ENCODE measurements around the gene RPTOR.

The RPTOR gene

DNA sequence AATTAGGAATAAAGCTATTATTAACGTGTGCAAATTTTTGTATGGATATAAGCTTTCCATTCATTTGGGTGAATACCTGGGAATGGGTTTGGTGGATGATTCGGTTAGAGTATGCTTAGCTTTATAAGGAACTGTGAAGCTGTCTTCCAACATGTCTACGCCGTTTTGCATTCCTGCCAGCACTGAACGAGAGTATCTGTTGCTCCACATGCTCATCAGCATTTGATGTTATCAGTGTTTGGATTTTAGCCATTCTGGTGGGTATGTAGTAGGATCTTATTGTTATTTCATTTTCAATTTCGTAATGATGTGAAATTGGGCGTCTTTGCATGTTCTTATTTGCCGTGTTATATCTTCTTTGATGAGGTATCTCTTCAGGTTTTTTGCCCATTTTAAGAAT, 168.0 kb downstream of the RPTOR start:
- no peak for DNase-seq (ENCODE audit: low spot score)
- in situ Hi-C loops (cut with MboI; ENCODE audit: low pct_unique_long_range_greater_than_20kb, low sequenced_read_pairs, unreplicated experiment), result no loop called here
- TF ChIP-seq, protein P1, sequence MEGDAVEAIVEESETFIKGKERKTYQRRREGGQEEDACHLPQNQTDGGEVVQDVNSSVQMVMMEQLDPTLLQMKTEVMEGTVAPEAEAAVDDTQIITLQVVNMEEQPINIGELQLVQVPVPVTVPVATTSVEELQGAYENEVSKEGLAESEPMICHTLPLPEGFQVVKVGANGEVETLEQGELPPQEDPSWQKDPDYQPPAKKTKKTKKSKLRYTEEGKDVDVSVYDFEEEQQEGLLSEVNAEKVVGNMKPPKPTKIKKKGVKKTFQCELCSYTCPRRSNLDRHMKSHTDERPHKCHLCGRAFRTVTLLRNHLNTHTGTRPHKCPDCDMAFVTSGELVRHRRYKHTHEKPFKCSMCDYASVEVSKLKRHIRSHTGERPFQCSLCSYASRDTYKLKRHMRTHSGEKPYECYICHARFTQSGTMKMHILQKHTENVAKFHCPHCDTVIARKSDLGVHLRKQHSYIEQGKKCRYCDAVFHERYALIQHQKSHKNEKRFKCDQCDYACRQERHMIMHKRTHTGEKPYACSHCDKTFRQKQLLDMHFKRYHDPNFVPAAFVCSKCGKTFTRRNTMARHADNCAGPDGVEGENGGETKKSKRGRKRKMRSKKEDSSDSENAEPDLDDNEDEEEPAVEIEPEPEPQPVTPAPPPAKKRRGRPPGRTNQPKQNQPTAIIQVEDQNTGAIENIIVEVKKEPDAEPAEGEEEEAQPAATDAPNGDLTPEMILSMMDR (IDR thresholded peaks at IDR 0.05; ENCODE audit: extremely low read depth, insufficient read depth, missing control alignments), result no peak

GRCh38 chr17:80716986-80717719, 172.5 kb downstream of the RPTOR start:
- TF ChIP-seq, protein P1 (IDR thresholded peaks at IDR 0.05; ENCODE audit: extremely low read depth, insufficient read depth, missing control alignments), result no peak
- no peak for DNase-seq (ENCODE audit: low spot score)

GRCh38 chr17:80717720-80718083, 173.1 kb downstream of the RPTOR start:
- in situ Hi-C loops (cut with MboI; ENCODE audit: low pct_unique_long_range_greater_than_20kb, low sequenced_read_pairs, unreplicated experiment), result no loop called here
- no peak for DNase-seq (ENCODE audit: low spot score)
- TF ChIP-seq, protein P1 (IDR thresholded peaks at IDR 0.05; ENCODE audit: extremely low read depth, insufficient read depth, missing control alignments), result no peak

More at GRCh38 chr17:80716986-80717719, 172.5 kb downstream of the RPTOR start:
- in situ Hi-C loops (cut with MboI; ENCODE audit: low pct_unique_long_range_greater_than_20kb, low sequenced_read_pairs, unreplicated experiment), result no loop called here

DNA sequence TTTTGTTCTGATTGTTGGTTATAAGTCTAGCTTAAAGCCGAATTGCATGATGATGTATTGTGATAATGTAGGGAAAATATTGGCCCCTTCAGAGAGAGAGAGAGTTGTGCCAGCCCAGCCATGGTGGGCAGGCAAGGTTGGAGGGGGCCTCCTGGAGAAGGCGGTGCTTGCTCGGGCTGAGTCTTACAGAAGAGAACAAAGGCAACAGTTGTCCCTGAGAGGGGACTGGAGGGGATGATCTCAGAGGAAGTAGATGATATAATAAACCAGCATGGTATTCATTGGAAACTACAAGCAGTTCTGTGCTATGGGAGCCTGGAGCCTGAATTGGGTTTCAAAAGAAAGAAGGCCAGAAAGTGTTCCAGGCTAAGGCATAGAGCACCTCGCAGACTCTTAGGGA, 173.8 kb downstream of the RPTOR start:
- TF ChIP-seq, protein P1 (IDR thresholded peaks at IDR 0.05; ENCODE audit: extremely low read depth, insufficient read depth, missing control alignments), result no peak
- in situ Hi-C loops (cut with MboI; ENCODE audit: low pct_unique_long_range_greater_than_20kb, low sequenced_read_pairs, unreplicated experiment), result no loop called here
- no peak for DNase-seq (ENCODE audit: low spot score)

GRCh38 chr17:80719449-80719848, 174.8 kb downstream of the RPTOR start:
- in situ Hi-C loops (cut with MboI; ENCODE audit: low pct_unique_long_range_greater_than_20kb, low sequenced_read_pairs, unreplicated experiment), result no loop called here
- DNase-seq (ENCODE audit: low spot score), result no peak
- TF ChIP-seq, protein P1 (IDR thresholded peaks at IDR 0.05; ENCODE audit: extremely low read depth, insufficient read depth, missing control alignments), result no peak

DNA sequence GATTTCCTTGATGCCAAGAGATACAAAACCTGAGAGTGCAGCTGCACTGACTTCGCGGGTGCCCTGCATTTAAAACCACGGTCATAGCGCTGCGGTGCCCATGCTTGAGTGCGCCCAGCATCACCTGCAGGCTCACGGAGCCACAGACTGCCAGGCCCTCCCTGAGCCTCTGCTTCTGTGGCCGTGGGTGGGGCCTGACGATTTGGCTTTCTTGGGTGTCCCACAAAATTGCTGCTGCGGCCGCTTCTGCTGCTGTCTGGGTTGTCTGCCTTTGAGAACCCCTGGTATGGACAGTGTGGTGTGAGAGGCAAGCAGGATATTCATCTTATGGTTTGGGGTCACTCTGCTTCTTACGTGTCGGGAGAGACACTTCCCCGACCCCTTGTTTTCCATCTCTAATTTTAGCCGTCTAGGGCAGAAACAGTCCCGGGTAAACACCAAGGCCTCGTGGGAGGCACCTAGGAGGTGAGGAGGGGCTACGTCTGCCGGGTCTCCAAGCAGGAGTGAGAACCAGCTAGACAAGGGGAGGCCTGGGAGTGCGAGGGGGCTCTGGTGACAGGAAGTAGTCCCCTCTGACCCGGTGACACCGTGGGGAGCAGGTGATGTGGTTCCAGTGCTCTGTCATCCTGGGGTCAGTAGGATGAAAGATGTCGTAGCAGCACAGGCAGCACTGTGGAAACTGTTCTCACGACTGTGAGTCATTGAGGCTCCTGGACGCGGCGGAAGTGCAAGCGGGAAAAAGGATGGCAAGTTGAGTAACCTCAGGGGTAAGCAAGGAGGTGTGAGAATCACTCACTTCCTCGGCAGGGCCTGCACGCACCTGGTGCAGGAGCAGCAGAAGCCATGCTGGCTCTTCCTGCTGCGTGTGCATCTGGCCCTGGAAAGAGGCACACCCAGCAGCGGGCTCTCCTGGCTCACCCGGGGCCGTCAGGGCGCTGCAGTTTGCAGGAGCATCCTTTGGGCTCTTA, 176.3 kb downstream of the RPTOR start:
- DNase-seq (ENCODE audit: low spot score), result no peak
- in situ Hi-C loops (cut with MboI; ENCODE audit: low pct_unique_long_range_greater_than_20kb, low sequenced_read_pairs, unreplicated experiment), result no loop called here
- TF ChIP-seq, protein P1 (IDR thresholded peaks at IDR 0.05; ENCODE audit: extremely low read depth, insufficient read depth, missing control alignments), result no peak

Data from GM13977 (cell line).